HG03139 (cell line): ENCODE results near the gene NYAP1.
"Not testable (repeated sequence)": the region's sequence is repeated elsewhere in the genome, so short reads cannot be mapped to it uniquely, and the experiment has no call there.

Experiments
- ATAC-seq: cut with Tn5 transposase; IDR thresholded peaks from one replicate; pipeline ENCODE4 v1.9.1; 2021; ENCODE audit not compliant: unreplicated experiment

The NYAP1 gene

GRCh38 chr7:100481466-100481865 is 2.3 kb upstream of the NYAP1 start:
- ATAC-seq, result no peak

- no peak for ATAC-seq
These were observed 1.0 kb upstream of the NYAP1 start for GRCh38 chr7:100482728-100483089.

GRCh38 chr7:100483090-100483721 is 521 bp upstream of the NYAP1 start:
- ATAC-seq, result peak; percentile 34

- ATAC-seq, result no peak
These were observed 932 bp downstream of the NYAP1 start for GRCh38 chr7:100484673-100485045.

DNA sequence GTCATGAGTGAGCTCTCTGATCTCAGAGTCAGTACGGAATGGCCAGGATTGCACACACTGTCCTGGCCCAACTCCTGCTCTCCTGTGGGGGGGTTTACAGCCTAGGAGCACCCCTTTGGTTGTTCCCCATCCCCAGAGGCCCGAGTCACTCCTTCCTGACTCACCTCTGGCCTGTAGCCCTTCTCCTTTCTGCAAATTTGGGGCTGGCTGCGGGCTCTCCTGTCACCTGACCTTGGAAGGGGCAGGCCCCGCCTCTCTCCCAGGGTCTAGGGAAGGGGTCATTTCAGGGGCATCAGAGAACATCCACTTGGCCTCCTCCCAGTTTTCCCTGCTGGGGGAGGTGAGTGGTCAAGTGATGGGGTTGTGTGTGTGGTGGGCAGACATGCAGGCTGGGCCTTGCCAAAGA is 1.7 kb downstream of the NYAP1 start:
- no peak for ATAC-seq

- no peak for ATAC-seq
These were observed 2.4 kb downstream of the NYAP1 start for GRCh38 chr7:100486111-100486636.

- ATAC-seq, result no peak
These were observed 3.2 kb downstream of the NYAP1 start for GRCh38 chr7:100486753-100487446.

GRCh38 chr7:100488333-100489095 is 4.8 kb downstream of the NYAP1 start:
- ATAC-seq, result no peak

DNA sequence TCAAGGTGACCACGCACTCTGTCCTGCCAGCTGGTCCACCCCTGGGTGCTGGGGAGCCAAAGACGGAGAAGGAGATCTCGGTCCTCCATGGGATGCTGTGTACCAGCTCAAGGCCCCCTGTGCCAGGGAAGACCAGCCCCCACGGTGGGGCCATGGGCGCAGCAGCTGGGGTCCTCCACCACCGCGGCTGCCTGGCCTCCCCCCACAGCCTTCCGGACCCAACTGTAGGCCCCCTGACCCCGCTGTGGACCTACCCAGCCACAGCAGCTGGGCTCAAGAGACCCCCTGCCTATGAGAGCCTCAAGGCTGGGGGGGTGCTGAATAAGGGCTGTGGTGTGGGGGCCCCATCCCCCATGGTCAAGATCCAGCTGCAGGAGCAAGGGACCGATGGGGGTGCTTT is 5.4 kb downstream of the NYAP1 start:
- no peak for ATAC-seq

DNA sequence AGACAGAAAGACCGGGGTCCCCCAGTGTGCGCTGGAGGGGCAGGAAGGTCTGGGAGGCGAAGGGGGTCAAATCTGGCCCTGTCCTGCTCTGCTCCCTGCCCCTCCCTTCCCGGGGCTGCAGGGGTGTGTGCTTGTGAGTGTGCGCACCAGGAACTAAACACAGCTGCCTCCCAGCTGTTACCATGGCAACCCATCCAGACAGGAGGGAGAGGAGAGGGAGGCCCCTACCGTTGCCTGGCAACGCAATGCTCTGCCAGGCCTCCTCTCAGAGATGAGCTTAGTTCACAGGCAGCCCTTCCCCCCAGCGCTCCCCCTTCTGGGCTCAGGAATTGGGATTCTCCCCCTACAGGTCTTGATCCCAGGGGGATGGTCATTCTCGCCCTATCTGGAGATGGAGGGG is 6.1 kb downstream of the NYAP1 start:
- ATAC-seq, result no peak

DNA sequence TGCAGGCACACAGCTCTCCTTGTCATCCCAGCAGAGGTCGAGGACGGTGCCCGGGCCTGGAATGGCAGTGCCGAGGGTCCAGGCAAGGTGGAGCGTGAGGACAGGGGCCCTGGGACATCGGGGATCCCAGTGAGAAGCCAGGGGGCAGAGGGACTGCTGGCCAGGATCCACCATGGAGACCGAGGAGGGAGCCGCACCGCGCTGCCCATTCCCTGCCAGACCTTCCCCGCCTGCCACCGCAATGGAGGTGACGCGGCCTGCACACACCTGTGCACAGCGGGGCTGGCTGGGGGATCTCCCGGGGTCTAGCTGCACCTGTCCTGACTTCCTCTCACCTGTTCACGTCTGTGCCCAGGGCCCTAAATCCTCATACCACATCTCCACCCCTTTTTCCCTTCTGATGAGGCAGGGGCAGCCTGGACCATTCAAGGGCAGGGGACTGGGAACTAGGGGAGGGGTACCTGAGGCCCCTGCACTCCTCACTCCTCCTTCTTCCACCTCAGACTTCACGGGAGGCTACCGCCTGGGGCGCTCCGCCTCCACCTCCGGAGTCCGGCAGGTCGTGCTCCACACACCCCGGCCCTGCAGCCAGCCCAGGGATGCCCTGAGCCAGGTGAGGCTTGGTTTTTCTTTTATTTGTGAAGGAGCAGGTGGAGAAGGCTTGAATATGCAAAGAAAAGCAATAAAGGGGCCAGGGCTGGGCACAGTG is 6.9 kb downstream of the NYAP1 start:
- ATAC-seq, result no peak

DNA sequence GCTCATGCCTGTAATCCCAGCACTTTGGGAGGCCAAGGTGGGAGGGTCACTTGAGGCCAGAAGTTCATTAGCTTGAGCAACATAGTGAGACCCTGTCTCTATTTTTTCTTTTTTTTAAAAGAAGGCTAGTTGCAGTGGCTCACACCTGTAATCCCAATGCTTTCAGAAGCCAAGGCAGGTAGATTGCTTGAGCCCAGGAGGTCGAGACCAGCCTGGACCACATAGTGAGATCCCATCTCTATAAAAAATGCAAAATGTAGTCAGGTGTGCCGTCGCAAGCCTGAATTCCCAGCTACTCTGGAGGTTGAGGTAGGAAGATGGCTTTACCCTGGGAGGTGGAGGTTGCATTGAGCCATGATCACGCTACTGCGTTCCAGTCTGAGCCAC is 7.5 kb downstream of the NYAP1 start:
- ATAC-seq, result no peak

DNA sequence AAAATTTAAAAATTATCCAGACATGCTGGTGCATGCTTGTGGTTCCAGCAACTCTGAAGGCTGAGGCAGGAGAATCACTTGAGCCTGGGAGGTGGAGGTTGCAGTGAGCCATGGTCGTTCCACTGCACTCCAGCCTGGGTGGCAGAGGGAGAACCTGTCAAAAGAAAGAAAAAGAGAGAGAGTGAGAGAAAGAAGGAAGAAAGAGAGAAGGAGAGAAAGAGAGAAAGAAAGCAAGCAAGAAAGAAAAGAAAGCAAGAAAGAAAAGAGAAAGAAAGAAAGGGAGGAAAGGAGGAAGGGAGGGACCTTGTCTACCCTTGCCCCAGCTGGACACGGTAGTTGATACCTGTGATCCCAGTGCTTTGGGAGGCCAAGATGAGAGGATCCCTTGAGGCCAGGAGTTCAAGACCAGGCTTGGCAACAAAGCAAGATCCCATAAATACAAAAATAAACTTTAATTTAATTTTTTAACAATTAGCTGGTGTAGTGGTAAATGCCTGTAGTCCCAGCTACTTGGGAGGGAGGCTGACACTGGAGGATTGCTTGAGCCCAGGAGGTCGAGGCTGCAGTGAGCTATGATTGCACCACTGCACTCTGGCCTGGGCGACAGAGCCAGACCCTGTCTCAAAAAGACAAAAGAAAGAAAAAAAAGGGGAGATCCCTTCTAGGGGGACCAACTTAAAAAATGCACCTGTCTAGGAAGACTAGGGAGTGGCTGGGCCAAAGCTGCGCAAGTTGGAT is 9.2 kb downstream of the NYAP1 start:
- no peak for ATAC-seq

- ATAC-seq, result no peak
These were observed 9.9 kb downstream of the NYAP1 start for GRCh38 chr7:100493476-100494264.

DNA sequence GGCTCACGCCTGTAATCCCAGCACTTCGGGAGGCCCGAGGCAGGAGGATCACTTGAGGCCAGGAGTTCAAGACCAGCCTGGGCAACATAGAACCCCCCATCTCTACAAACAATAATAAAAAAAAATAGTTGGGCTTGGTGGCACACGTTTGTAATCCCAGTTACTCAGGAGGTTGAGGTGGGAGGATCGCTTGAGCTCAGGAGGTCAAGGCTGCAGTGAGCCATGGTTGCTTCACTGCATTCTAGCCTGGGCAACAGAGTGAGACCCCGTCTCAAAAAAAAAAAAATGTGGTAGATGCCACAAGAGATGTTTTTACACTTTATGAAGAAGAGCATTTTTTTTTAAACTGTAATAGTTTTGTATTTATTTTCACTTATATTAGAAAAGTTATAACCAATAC is 12.8 kb downstream of the NYAP1 start:
- no peak for ATAC-seq

- not testable (repeated sequence) for ATAC-seq
These were observed 17.0 kb downstream of the NYAP1 start for GRCh38 chr7:100500743-100501142.

DNA sequence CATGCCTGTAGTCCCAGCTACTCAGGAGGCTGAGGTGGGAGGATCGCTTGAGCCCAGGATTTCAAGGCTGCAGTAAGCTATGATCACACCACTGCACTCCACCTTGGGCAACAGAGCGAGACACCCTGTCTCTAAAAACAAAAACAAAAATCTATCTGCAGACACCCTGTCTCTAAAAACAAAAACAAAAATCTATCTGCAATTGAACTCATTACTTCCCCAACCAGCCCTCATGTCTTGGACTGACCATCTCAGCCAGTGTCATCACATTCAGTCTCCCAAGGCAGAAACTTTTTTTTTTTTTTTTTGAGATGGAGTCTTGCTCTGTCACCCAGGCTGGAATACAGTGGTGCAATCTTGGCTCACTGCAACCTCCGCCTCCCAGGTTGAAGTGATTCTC is 20.3 kb downstream of the NYAP1 start:
- not testable (repeated sequence) for ATAC-seq

- no peak for ATAC-seq
These were observed 21.3 kb downstream of the NYAP1 start for GRCh38 chr7:100504887-100505611.

- ATAC-seq, result no peak
These were observed 22.7 kb downstream of the NYAP1 start for GRCh38 chr7:100506356-100506923.
